Hepatocyte (in vitro differentiated cells): ENCODE results near the gene EPAS1.
A peak's percentile ranks its signal among the peaks of the same experiment; 100 is the strongest.

Experiments
- CTCF ChIP-seq: fragments of 200-600 bp; sonication (generic); IDR thresholded peaks from 2 replicates; pipeline ENCODE4 v1.5.1; 2016; ENCODE audit warnings: antibody characterized with exemption, mild to moderate bottlenecking; ENCODE audit not compliant: poor library complexity
- EZH2 ChIP-seq: fragments of 200-600 bp; sonication (generic); IDR thresholded peaks from 2 replicates; pipeline ENCODE4 v1.6.1; 2016; ENCODE audit warnings: antibody characterized with exemption, mild to moderate bottlenecking, borderline replicate concordance
- EZH2phosphoT487 ChIP-seq: fragments of 200-600 bp; sonication (generic); IDR thresholded peaks from one replicate; pipeline ENCODE4 v1.6.1; 2018; ENCODE audit warnings: antibody characterized with exemption, mild to moderate bottlenecking, low read depth, moderate library complexity; ENCODE audit not compliant: unreplicated experiment, severe bottlenecking

- TF ChIP-seq CTCF (peak; percentile 19), EZH2 (no peak), EZH2phosphoT487 (no peak)
These were observed 20.6 kb upstream of the EPAS1 start for GRCh38 chr2:46276642-46277041.
